ENCODE data around the gene CDK2AP2. TPM values are rescaled to one million over a fixed set of nuclear protein-coding genes. Genes with fewer than 3 reads are reported as not detected.

The CDK2AP2 gene
- total and polyA plus RNA-seq, 9 of the 15 experiments (the other 6 are each of a cell fraction or from before 2014, with no cell fraction given) = 4.4 to 47.4 (median 21.7) TPM

- TF ChIP-seq RREB1 (CRISPR knock-in tag; IDR thresholded peaks at IDR 0.05) = no peak
- peak; percentile 7; the same call in 1 of the 2 replicates for TF ChIP-seq SMAD4 (CRISPR knock-in tag; conservative IDR thresholded peaks at IDR 0.05)
- TF ChIP-seq KAT8 (IDR thresholded peaks at IDR 0.05; ENCODE audit: low read depth) = no peak
- no peak for TF ChIP-seq TCF3 (CRISPR knock-in tag; IDR thresholded peaks at IDR 0.05)
- TF ChIP-seq ELF4 (CRISPR knock-in tag; IDR thresholded peaks at IDR 0.05) = peak; percentile 24; the same call in 1 of the 2 replicates
- TF ChIP-seq MTF1 (CRISPR knock-in tag; IDR thresholded peaks at IDR 0.05; ENCODE audit: borderline replicate concordance) = no peak
- TF ChIP-seq E2F1 (CRISPR knock-in tag; IDR thresholded peaks at IDR 0.05) = peak; percentile 93
- no peak for TF ChIP-seq BRF1 (IDR thresholded peaks at IDR 0.05; ENCODE audit: borderline replicate concordance, extremely low read depth, insufficient read length)
- no peak for TF ChIP-seq NCOA2 (IDR thresholded peaks at IDR 0.05; ENCODE audit: partially characterized antibody in 2 of 2)
- TF ChIP-seq, protein P1, sequence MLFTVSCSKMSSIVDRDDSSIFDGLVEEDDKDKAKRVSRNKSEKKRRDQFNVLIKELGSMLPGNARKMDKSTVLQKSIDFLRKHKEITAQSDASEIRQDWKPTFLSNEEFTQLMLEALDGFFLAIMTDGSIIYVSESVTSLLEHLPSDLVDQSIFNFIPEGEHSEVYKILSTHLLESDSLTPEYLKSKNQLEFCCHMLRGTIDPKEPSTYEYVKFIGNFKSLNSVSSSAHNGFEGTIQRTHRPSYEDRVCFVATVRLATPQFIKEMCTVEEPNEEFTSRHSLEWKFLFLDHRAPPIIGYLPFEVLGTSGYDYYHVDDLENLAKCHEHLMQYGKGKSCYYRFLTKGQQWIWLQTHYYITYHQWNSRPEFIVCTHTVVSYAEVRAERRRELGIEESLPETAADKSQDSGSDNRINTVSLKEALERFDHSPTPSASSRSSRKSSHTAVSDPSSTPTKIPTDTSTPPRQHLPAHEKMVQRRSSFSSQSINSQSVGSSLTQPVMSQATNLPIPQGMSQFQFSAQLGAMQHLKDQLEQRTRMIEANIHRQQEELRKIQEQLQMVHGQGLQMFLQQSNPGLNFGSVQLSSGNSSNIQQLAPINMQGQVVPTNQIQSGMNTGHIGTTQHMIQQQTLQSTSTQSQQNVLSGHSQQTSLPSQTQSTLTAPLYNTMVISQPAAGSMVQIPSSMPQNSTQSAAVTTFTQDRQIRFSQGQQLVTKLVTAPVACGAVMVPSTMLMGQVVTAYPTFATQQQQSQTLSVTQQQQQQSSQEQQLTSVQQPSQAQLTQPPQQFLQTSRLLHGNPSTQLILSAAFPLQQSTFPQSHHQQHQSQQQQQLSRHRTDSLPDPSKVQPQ (CRISPR knock-in tag; IDR thresholded peaks at IDR 0.05; ENCODE audit: borderline replicate concordance) = no peak
- TF ChIP-seq MCM5 (IDR thresholded peaks at IDR 0.05; ENCODE audit: low read depth) = no peak
- no peak for TF ChIP-seq NFIC (IDR thresholded peaks at IDR 0.05)
- TF ChIP-seq SMARCB1 (IDR thresholded peaks at IDR 0.05; ENCODE audit: insufficient read length, low read depth) = no peak
Measured at GRCh38 chr11:67482827-67483798, 24.8 kb downstream of the CDK2AP2 start, which contains the start of gene AIP (continued).
